LNCAP (cell line): Measurements from ENCODE around the gene L3MBTL4.

Source experiments
- TF ChIP-seq, protein P1 (sequence below): fragments of 450-650 bp; IDR thresholded peaks from 2 replicates; pipeline ENCODE4 v1.5.1; 2017; ENCODE audit warnings: mild to moderate bottlenecking

Gene L3MBTL4

GRCh38 chr18:6052449-6052913 lies 362.2 kb downstream of the L3MBTL4 start:
- TF ChIP-seq, protein P1, sequence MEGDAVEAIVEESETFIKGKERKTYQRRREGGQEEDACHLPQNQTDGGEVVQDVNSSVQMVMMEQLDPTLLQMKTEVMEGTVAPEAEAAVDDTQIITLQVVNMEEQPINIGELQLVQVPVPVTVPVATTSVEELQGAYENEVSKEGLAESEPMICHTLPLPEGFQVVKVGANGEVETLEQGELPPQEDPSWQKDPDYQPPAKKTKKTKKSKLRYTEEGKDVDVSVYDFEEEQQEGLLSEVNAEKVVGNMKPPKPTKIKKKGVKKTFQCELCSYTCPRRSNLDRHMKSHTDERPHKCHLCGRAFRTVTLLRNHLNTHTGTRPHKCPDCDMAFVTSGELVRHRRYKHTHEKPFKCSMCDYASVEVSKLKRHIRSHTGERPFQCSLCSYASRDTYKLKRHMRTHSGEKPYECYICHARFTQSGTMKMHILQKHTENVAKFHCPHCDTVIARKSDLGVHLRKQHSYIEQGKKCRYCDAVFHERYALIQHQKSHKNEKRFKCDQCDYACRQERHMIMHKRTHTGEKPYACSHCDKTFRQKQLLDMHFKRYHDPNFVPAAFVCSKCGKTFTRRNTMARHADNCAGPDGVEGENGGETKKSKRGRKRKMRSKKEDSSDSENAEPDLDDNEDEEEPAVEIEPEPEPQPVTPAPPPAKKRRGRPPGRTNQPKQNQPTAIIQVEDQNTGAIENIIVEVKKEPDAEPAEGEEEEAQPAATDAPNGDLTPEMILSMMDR, result no peak

DNA sequence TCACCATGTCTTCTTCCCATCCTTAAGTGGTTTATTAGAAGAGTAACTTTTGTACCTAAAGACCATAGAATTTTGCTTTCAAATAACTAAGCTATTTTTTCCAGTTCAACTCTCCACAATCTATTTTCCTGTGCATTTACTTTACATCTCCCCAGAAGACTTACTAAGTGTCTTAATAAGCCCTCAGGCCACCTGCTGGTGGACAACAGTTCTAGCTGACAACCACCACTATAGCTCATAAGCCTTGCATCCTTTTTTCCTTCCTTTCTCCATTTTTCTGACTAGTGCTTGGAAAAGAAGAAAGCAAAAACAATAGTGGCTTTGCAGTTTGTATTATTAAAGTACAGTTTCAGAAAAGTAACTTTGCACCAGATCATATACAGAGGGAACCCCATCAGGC lies 369.9 kb downstream of the L3MBTL4 start:
- TF ChIP-seq, protein P1, result no peak

DNA sequence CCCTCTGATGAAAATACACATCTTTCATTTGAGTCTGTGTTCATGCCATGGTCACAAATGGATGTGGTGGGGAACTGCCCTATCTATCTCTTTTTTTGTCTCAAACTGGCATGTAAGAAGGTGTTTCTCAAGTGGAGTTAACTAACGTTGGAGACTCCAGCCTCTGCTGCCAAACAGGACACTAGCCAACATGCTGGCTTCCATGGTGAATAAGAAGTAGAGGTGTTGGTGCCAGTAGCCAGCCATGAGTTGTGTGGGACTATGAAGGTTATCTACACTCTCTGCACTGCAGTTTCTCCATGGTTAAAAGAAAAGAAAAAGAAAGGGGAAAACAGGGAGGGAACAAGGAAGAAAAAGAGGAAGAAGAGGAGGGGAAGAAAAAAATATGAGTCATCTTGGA lies 370.4 kb downstream of the L3MBTL4 start:
- TF ChIP-seq, protein P1, result no peak

DNA sequence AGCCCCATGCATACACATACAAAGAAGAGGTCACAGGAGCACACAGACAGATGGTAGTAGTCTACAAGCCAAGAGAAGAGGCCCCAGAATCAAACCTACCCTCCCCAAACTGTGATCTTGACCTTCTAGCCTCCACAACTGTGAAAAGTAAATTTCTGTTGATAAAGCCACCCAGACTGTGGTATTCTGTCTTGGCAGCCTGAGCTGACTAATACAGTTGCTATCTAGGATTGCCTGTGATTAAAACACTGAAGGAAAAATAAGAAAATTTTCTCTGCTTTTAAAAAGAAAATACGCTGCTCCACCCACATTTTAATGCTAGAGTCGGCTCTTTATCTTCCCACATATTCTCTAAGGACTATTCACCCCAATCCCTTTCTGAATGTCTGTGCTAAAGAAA lies 375.7 kb downstream of the L3MBTL4 start:
- TF ChIP-seq, protein P1, result no peak

GRCh38 chr18:6031442-6031841 lies 383.3 kb downstream of the L3MBTL4 start:
- TF ChIP-seq, protein P1, result no peak

DNA sequence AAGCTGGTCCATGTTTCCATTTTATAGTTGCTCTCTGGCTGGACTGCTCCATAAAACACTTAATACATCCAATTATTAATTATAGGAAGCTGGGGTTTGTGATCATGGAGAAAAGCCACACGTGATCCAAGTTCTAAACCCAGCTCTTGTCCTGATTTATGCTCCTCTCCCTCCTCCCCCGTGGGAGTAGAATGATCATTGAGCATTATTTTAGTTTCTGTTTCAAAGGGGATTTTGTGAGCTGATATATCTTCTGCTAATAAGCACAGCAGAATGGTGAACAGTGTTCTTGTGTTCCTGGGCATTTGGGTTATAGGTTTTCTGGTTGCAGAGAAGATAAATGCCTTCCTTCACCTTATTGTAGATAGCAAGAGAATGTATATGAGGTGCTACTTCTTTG lies 383.7 kb downstream of the L3MBTL4 start:
- TF ChIP-seq, protein P1, result no peak

DNA sequence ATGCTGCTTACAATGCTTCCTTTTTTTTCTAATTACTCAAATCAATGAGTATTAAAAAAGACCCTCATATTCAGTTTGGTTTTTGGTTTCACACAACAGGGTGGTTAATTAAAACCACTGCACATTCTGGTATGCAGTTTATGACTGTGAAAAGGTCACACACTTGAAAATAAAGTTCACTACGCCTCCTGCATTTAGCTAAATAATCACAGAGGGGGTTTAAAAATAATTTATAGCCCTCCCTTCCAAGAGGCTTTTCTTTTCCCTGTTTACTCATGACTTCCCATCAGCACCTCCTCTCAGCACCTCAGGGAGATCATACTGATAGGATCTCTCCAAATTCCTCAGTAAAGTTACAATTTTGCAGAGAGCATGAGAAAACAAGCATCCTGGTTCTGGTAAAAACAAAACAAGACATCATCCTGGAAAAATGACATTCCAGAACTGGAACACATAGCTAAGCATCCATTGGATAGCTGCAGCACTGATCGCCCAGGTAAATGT lies 389.9 kb downstream of the L3MBTL4 start:
- TF ChIP-seq, protein P1, result no peak

DNA sequence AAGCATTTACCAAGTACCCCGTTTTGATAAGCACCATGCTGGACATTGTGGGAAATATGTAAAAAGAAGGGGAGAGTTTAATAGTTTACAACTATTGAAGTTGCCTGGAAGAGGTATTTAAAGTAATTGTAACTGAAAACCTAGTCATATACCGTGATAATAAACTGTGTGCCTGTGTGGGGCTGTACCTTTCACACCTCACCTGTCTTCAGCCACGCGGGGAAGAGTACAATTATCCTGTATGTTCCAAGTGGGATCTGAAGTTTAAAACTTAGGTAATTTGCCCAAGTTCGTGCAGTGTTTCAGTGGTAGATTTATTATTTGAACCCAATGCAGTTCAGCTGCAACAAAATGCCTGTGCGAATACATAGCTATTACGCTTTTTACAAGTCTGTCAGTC lies 391.2 kb downstream of the L3MBTL4 start:
- TF ChIP-seq, protein P1, result no peak
